GM18508 (cell line): ENCODE data around the gene TMEM260.
"Not testable (repeated sequence)": the region's sequence is repeated elsewhere in the genome, so short reads cannot be mapped to it uniquely, and the experiment has no call there.

Source experiments
- ATAC-seq: cut with Tn5 transposase; IDR thresholded peaks from one replicate; pipeline ENCODE4 v1.9.1; 2021; ENCODE audit warnings: moderate number of reproducible peaks; ENCODE audit not compliant: insufficient read depth, unreplicated experiment

Gene TMEM260

GRCh38 chr14:56666294-56666693, 86.7 kb downstream of the TMEM260 start:
- no peak for ATAC-seq

GRCh38 chr14:56666716-56667115, 87.1 kb downstream of the TMEM260 start:
- ATAC-seq, result no peak

- not testable (repeated sequence) for ATAC-seq
Measured at GRCh38 chr14:56667290-56667689, 87.7 kb downstream of the TMEM260 start.

GRCh38 chr14:56676042-56676441, 96.4 kb downstream of the TMEM260 start:
- no peak for ATAC-seq

GRCh38 chr14:56678838-56679237, 99.2 kb downstream of the TMEM260 start:
- ATAC-seq, result no peak

GRCh38 chr14:56686416-56686815, 106.8 kb downstream of the TMEM260 start:
- ATAC-seq, result no peak

GRCh38 chr14:56687123-56687522, 107.5 kb downstream of the TMEM260 start:
- ATAC-seq, result no peak

- no peak for ATAC-seq
Measured at GRCh38 chr14:56694609-56695008, 115.0 kb downstream of the TMEM260 start.

GRCh38 chr14:56695216-56695615, 115.6 kb downstream of the TMEM260 start:
- not testable (repeated sequence) for ATAC-seq
